Neural progenitor cell (in vitro differentiated cells): ENCODE results near the gene TSPAN5. TPM values are rescaled to one million over a fixed set of nuclear protein-coding genes. Genes with fewer than 3 reads are reported as not detected.

ENCODE experiments used
- DNase-seq: peaks from one replicate; pipeline ENCODE4 v3.0.0-alpha.2; 2016; ENCODE audit warnings: low spot score
- H2AFZ ChIP-seq: fragments of 200-600 bp; sonication (generic); replicated peaks from 2 replicates; pipeline ENCODE4 v1.6.1; 2016; ENCODE audit warnings: antibody characterized with exemption
- H3F3A ChIP-seq: fragments of 200-600 bp; sonication (generic); 2 replicates; pipeline ENCODE4 v1.6.1; 2016; ENCODE audit warnings: antibody characterized with exemption, low read depth
- H3K27ac ChIP-seq: fragments of 200-600 bp; sonication (generic); 2 replicates; pipeline ENCODE4 v1.5.1; 2016; ENCODE audit warnings: mild to moderate bottlenecking
- H3K27me3 ChIP-seq: fragments of 200-600 bp; sonication (generic); 2 replicates; pipeline ENCODE4 v1.6.1; 2016; ENCODE audit warnings: mild to moderate bottlenecking, moderate library complexity
- H3K36me3 ChIP-seq: fragments of 200-600 bp; sonication (generic); 2 replicates; pipeline ENCODE4 v1.5.1; 2016
- H3K4me1 ChIP-seq: fragments of 200-600 bp; sonication (generic); 2 replicates; pipeline ENCODE4 v1.6.1; 2016; ENCODE audit warnings: mixed run types
- H3K4me2 ChIP-seq: fragments of 200-600 bp; sonication (generic); 2 replicates; pipeline ENCODE4 v1.6.1; 2016
- H3K4me3 ChIP-seq: fragments of 200-600 bp; sonication (generic); 2 replicates; pipeline ENCODE4 v1.5.1; 2016
- H3K79me2 ChIP-seq: fragments of 200-600 bp; sonication (generic); 2 replicates; pipeline ENCODE4 v1.6.1; 2016; ENCODE audit warnings: low read depth
- H3K9ac ChIP-seq: fragments of 200-600 bp; sonication (generic); 2 replicates; pipeline ENCODE4 v1.6.1; 2016
- H3K9me3 ChIP-seq: fragments of 200-600 bp; sonication (generic); 2 replicates; pipeline ENCODE4 v1.5.1; 2016; ENCODE audit warnings: low read depth
- H4K20me1 ChIP-seq: fragments of 200-600 bp; sonication (generic); 2 replicates; pipeline ENCODE4 v1.6.1; 2016; ENCODE audit warnings: low read depth
- H3K27ac Mint-ChIP-seq: 3 replicates; pipeline ENCODE4 v1.8.0; 2021; ENCODE audit warnings: mixed read lengths
- H3K27me3 Mint-ChIP-seq: 2 replicates; pipeline ENCODE4 v1.8.0; 2022; ENCODE audit warnings: low read depth, mild to moderate bottlenecking, inconsistent platforms, moderate library complexity, mixed read lengths; ENCODE audit not compliant: insufficient read depth
- H3K36me3 Mint-ChIP-seq: 3 replicates; pipeline ENCODE4 v1.8.0; 2021; ENCODE audit warnings: mixed read lengths
- H3K4me1 Mint-ChIP-seq: 3 replicates; pipeline ENCODE4 v1.8.0; 2021; ENCODE audit warnings: mixed read lengths
- H3K4me3 Mint-ChIP-seq: 3 replicates; pipeline ENCODE4 v1.8.0; 2021; ENCODE audit warnings: mild to moderate bottlenecking, moderate library complexity, mixed read lengths
- H3K9me3 Mint-ChIP-seq: 3 replicates; pipeline ENCODE4 v1.8.0; 2020; ENCODE audit warnings: mixed read lengths
- CTCF ChIP-seq: fragments of 200-600 bp; sonication (generic); IDR thresholded peaks from 2 replicates; pipeline ENCODE4 v1.5.1; 2017; ENCODE audit warnings: antibody characterized with exemption, mild to moderate bottlenecking
- EZH2 ChIP-seq: fragments of 200-600 bp; sonication (generic); IDR thresholded peaks from 2 replicates; pipeline ENCODE4 v1.6.1; 2017; ENCODE audit warnings: antibody characterized with exemption, mild to moderate bottlenecking, moderate library complexity
- EZH2phosphoT487 ChIP-seq: fragments of 200-600 bp; sonication (generic); IDR thresholded peaks from 2 replicates; pipeline ENCODE4 v1.6.1; 2017; ENCODE audit warnings: antibody characterized with exemption
- total RNA-seq: library from RNA; depleted of rRNA; stranded (reverse); fragments of >200 nt; gene quantifications from 2 replicates; pipeline ENCODE4 v1.2.3, GENCODE V29; 2015; ENCODE audit warnings: low replicate concordance

Gene TSPAN5
- total RNA-seq, 1 donor from 2014 or later = 34.9 TPM

GRCh38 chr4:98491899-98492559 lies 166.4 kb downstream of the TSPAN5 start:
- no peak overlapping the region for H2AFZ ChIP-seq
- no peaks in the 10 kb centered on the region for H3K27me3 ChIP-seq
- TF ChIP-seq EZH2phosphoT487 = no peak
- TF ChIP-seq EZH2 = no peak
- peak overlapping the region; percentile 64 for H3K27ac ChIP-seq
- peaks cover 10% of the 10 kb centered on the region for H3F3A ChIP-seq
- peak; percentile 26 for DNase-seq
- no peaks in the 10 kb centered on the region for H4K20me1 ChIP-seq
- H3K36me3 ChIP-seq = no peaks in the 10 kb centered on the region
- Mint-ChIP-seq H3K9me3 (no peaks in the 10 kb centered on the region), H3K36me3 (peaks cover 11% of the 10 kb centered on the region), H3K27ac (peak overlapping the region; percentile 86), H3K27me3 (no peaks in the 10 kb centered on the region), H3K4me1 (peaks cover 46% of the 10 kb centered on the region), H3K4me3 (no peak overlapping the region)
- no peak overlapping the region for H3K9ac ChIP-seq
- no peak overlapping the region for H3K4me3 ChIP-seq
- no peaks in the 10 kb centered on the region for H3K9me3 ChIP-seq
- peaks cover 25% of the 10 kb centered on the region for H3K4me1 ChIP-seq
- peaks cover 3% of the 10 kb centered on the region for H3K79me2 ChIP-seq
- H3K4me2 ChIP-seq = peak overlapping the region; percentile 36

DNA sequence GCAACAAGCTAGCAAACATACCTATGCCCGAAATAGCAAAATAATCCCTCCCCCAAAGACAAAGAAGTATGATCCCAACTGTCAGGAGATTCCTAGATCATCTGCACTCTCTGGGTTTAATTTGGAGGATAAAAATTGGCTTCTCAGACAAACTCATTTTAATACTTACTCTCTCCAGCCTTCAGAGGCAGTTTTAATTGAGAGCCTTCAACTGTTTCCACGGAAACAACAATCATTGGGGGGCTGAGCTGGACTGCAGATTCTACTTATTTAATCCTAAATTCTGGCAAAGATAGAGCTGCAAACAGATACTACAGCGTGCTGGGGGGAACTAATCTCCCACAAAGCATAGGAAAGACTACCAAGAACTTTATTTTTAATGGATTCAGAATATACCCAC lies 168.2 kb downstream of the TSPAN5 start:
- Histone ChIP-seq H3K4me1 (peaks cover 13% of the 10 kb centered on the region), H3K27me3 (no peaks in the 10 kb centered on the region), H3K36me3 (no peaks in the 10 kb centered on the region), H3K27ac (no peak overlapping the region), H2AFZ (no peak overlapping the region), H4K20me1 (no peaks in the 10 kb centered on the region), H3K9ac (no peak overlapping the region), H3K79me2 (peaks cover 3% of the 10 kb centered on the region), H3K9me3 (no peaks in the 10 kb centered on the region), H3K4me2 (no peak overlapping the region), H3F3A (no peaks in the 10 kb centered on the region), H3K4me3 (no peak overlapping the region)
- H3K36me3 Mint-ChIP-seq = peaks cover 14% of the 10 kb centered on the region
- no peak for TF ChIP-seq EZH2
- TF ChIP-seq CTCF = no peak
- no peak for TF ChIP-seq EZH2phosphoT487
- no peak overlapping the region for H3K27ac Mint-ChIP-seq
- H3K9me3 Mint-ChIP-seq = no peaks in the 10 kb centered on the region
- H3K4me3 Mint-ChIP-seq = no peak overlapping the region
- peaks cover 2% of the 10 kb centered on the region for H3K27me3 Mint-ChIP-seq
- DNase-seq = no peak
- peaks cover 30% of the 10 kb centered on the region for H3K4me1 Mint-ChIP-seq

- Histone ChIP-seq H4K20me1 (no peaks in the 10 kb centered on the region), H3K4me2 (no peak overlapping the region), H3K4me3 (no peak overlapping the region), H3K27ac (no peak overlapping the region), H3F3A (no peaks in the 10 kb centered on the region), H2AFZ (no peak overlapping the region), H3K4me1 (peaks cover 6% of the 10 kb centered on the region), H3K9ac (no peak overlapping the region), H3K27me3 (no peaks in the 10 kb centered on the region), H3K36me3 (no peaks in the 10 kb centered on the region), H3K79me2 (peaks cover 3% of the 10 kb centered on the region), H3K9me3 (no peaks in the 10 kb centered on the region)
- no peak for DNase-seq
- H3K4me3 Mint-ChIP-seq = no peak overlapping the region
- H3K36me3 Mint-ChIP-seq = peaks cover 36% of the 10 kb centered on the region
- TF ChIP-seq EZH2 (no peak), CTCF (no peak), EZH2phosphoT487 (no peak)
- no peak overlapping the region for H3K27ac Mint-ChIP-seq
- H3K9me3 Mint-ChIP-seq = no peaks in the 10 kb centered on the region
- peaks cover 5% of the 10 kb centered on the region for H3K4me1 Mint-ChIP-seq
- peaks cover 2% of the 10 kb centered on the region for H3K27me3 Mint-ChIP-seq
Measured at GRCh38 chr4:98485816-98486345, 172.5 kb downstream of the TSPAN5 start.

- Histone ChIP-seq H3K4me3 (no peak overlapping the region), H3K9ac (no peak overlapping the region), H3K79me2 (peaks cover 3% of the 10 kb centered on the region), H3K4me2 (no peak overlapping the region), H3K4me1 (peaks cover 6% of the 10 kb centered on the region), H2AFZ (no peak overlapping the region), H3K9me3 (no peaks in the 10 kb centered on the region), H3F3A (no peaks in the 10 kb centered on the region), H4K20me1 (no peaks in the 10 kb centered on the region), H3K27ac (no peak overlapping the region), H3K27me3 (no peaks in the 10 kb centered on the region), H3K36me3 (no peaks in the 10 kb centered on the region)
- H3K27ac Mint-ChIP-seq = no peak overlapping the region
- H3K9me3 Mint-ChIP-seq = no peaks in the 10 kb centered on the region
- H3K36me3 Mint-ChIP-seq = peaks cover 38% of the 10 kb centered on the region
- H3K4me1 Mint-ChIP-seq = no peaks in the 10 kb centered on the region
- no peak overlapping the region for H3K4me3 Mint-ChIP-seq
- no peak for DNase-seq
- H3K27me3 Mint-ChIP-seq = peaks cover 2% of the 10 kb centered on the region
- TF ChIP-seq CTCF (no peak), EZH2 (no peak), EZH2phosphoT487 (no peak)
Measured at GRCh38 chr4:98484031-98484430, 174.4 kb downstream of the TSPAN5 start.
